K562 (cell line): ENCODE measurements around the gene POLR2J. TPM values are rescaled to one million over a fixed set of nuclear protein-coding genes. Genes with fewer than 3 reads are reported as not detected.

Source experiments
- BHLHE40 ChIP-seq: IDR thresholded peaks from 2 replicates; pipeline ENCODE4 v1.6.1; 2011; ENCODE audit warnings: low read length, improper control_type of control experiment
- CCAR2 ChIP-seq: fragments of 200-400 bp; formaldehyde crosslinking; IDR thresholded peaks from 2 replicates; pipeline ENCODE4 v1.6.1; 2017; ENCODE audit warnings: mild to moderate bottlenecking, low read depth, low read length
- CHD1 ChIP-seq: fragments of 200-600 bp; sonication (generic); IDR thresholded peaks from one replicate; pipeline ENCODE4 v1.6.1; 2012; ENCODE audit warnings: mild to moderate bottlenecking, moderate library complexity, low read length, inconsistent platforms
- ETV6 ChIP-seq, 3 experiments: fragments of 150-350 bp in 1 of 3; sonication (generic) in 1 of 3; formaldehyde crosslinking in 1 of 3; IDR thresholded peaks; 2 replicates each; pipeline versions ENCODE4 v1.6.1 to v1.8.0; 2014 to 2022; ENCODE audit warnings: borderline replicate concordance in 2 of 3, low read depth in 2 of 3, antibody characterized with exemption in 1 of 3, low read length in 1 of 3, mild to moderate bottlenecking in 1 of 3, missing genetic modification reagents in 1 of 3
- FOXA1 ChIP-seq: fragments of 450-650 bp; IDR thresholded peaks from 2 replicates; pipeline ENCODE4 v1.6.1; 2016; ENCODE audit warnings: mild to moderate bottlenecking, borderline replicate concordance
- HNRNPUL1 ChIP-seq: fragments of 200-400 bp; formaldehyde crosslinking; IDR thresholded peaks from 2 replicates; pipeline ENCODE4 v1.6.1; 2017; ENCODE audit warnings: low read length
- KAT2B ChIP-seq: IDR thresholded peaks from one replicate; pipeline ENCODE4 v1.6.1; 2012; ENCODE audit warnings: low read depth, mild to moderate bottlenecking, control low read depth, inconsistent platforms, low read length, moderate library complexity
- KDM4B ChIP-seq, 2 experiments: fragments of 450-650 bp in 1 of 2; sonication (generic) in 1 of 2; IDR thresholded peaks; 2 replicates each; pipeline ENCODE4 v1.6.1; 2016 to 2017; ENCODE audit warnings: borderline replicate concordance in 2 of 2, antibody characterized with exemption in 1 of 2, low read depth in 1 of 2, mild to moderate bottlenecking in 1 of 2
- SMARCE1 ChIP-seq: fragments of 450-650 bp; IDR thresholded peaks from 2 replicates; pipeline ENCODE4 v1.7.1; 2016; ENCODE audit warnings: mild to moderate bottlenecking
- TAF9B ChIP-seq: fragments of 450-650 bp; IDR thresholded peaks from 2 replicates; pipeline ENCODE4 v1.6.1; 2018; ENCODE audit warnings: mild to moderate bottlenecking; ENCODE audit not compliant: partially characterized antibody
- ZNF143 ChIP-seq: sonication (generic); formaldehyde crosslinking; IDR thresholded peaks from 2 replicates; pipeline ENCODE4 v1.9.0; 2022; ENCODE audit warnings: mild to moderate bottlenecking, missing genetic modification reagents
- ZNF197 ChIP-seq: fragments of 200-800 bp; sonication (Bioruptor generic); IDR thresholded peaks from 2 replicates; pipeline ENCODE4 v1.6.1; 2016; ENCODE audit warnings: low read depth, missing genetic modification characterization, missing compliant biosample characterization
- ZNF282 ChIP-seq: sonication (generic); formaldehyde crosslinking; IDR thresholded peaks from 2 replicates; pipeline ENCODE4 v1.8.1; 2023; ENCODE audit warnings: missing genetic modification reagents
- polyA plus RNA-seq, 8 experiments: library from polyadenylated mRNA; depleted of rRNA in 4 of 8; stranded (reverse) in 5 of 8; unstranded in 3 of 8; fragments of >200 nt; fragmentation: Nextera tagmentation in 2 of 8; fragmentation: Illumina TruSeq in 1 of 8; extraction: Ambion mirVana in 2 of 8; extraction: Trizol in 1 of 8; gene quantifications; 2 replicates each; pipeline versions ENCODE4 v1.2.1 to v1.2.3, GENCODE V29; 2011 to 2014; ENCODE audit warnings: inconsistent platforms in 1 of 8, missing spikeins in 1 of 8
- total RNA-seq, 7 experiments: library from RNA; depleted of rRNA in 6 of 7; stranded (reverse); fragments of >200 nt in 6 of 7; fragmentation: Illumina TruSeq in 2 of 7; extraction: Trizol in 2 of 7; gene quantifications; 2 replicates each; pipeline versions ENCODE4 v1.2.1 to v1.2.3, GENCODE V29; 2011 to 2021; ENCODE audit warnings: low replicate concordance in 1 of 7
- TF ChIP-seq, protein P1 (sequence below): fragments of 250-450 bp; sonication (Bioruptor Pico); IDR thresholded peaks from 2 replicates; pipeline ENCODE4 v1.4.0; 2020

Gene POLR2J
- total and polyA plus RNA-seq, 9 of the 15 experiments (the other 6 are each of a cell fraction or from before 2014, with no cell fraction given) = 32.3 to 220 (median 113) TPM

DNA sequence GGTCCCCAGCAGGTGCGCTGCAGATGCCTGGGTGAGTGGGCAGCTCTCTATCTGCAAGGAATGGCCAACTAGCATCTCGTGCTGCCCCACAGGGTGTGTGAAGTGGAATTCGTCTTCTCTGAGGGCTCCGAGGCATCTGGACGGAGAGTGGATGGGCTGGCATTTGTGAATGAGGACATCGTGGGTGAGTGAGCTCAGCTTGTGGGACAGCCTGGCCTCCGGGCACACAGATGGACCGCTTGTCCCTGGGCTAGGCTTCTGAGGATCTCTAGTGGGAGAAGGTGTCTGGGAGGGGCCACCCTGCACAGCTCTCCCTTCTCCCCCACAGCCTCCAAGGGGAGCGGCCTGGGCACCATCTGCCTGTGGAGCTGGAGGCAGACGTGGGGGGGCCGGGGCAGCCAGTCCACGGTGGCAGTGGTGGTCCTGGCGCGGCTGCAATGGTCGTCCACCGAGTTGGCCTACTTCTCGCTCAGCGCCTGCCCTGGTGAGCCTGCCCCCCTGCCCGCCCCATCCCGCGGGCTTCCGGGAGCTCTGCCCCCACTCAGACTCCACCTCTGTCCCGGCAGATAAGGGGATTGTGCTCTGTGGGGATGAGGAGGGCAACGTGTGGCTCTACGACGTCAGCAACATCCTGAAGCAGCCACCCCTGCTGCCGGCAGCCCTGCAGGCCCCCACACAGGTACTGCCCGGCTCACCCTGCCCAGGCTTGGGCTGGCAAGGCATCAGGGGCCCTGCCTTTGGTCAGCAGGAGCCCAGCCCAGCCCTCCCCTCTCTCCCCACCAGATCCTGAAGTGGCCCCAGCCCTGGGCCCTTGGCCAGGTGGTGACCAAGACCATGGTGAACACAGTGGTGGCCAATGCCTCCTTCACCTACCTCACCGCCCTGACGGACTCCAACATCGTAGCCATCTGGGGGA, 6.3 kb downstream of the POLR2J start (continued):
- TF ChIP-seq FOXA1 (no peak), ZNF197 (CRISPR knock-in tag) (no peak), ZNF282 (CRISPR knock-in tag) (no peak), ZNF143 (CRISPR knock-in tag) (no peak), KAT2B (no peak), CCAR2 (no peak), ETV6 (IDR thresholded peaks at IDR 0.05; ENCODE audit: borderline replicate concordance in 1 of 2, low read depth in 2 of 2, low read length in 1 of 2) (no peak), ETV6 (CRISPR knock-in tag; IDR thresholded peaks at IDR 0.05; ENCODE audit: borderline replicate concordance) (no peak), SMARCE1 (no peak), BHLHE40 (no peak), CHD1 (no peak), KDM4B (IDR thresholded peaks at IDR 0.05; ENCODE audit: borderline replicate concordance in 2 of 2, low read depth in 1 of 2) (no peak), HNRNPUL1 (no peak), TAF9B (no peak)
- TF ChIP-seq, protein P1, sequence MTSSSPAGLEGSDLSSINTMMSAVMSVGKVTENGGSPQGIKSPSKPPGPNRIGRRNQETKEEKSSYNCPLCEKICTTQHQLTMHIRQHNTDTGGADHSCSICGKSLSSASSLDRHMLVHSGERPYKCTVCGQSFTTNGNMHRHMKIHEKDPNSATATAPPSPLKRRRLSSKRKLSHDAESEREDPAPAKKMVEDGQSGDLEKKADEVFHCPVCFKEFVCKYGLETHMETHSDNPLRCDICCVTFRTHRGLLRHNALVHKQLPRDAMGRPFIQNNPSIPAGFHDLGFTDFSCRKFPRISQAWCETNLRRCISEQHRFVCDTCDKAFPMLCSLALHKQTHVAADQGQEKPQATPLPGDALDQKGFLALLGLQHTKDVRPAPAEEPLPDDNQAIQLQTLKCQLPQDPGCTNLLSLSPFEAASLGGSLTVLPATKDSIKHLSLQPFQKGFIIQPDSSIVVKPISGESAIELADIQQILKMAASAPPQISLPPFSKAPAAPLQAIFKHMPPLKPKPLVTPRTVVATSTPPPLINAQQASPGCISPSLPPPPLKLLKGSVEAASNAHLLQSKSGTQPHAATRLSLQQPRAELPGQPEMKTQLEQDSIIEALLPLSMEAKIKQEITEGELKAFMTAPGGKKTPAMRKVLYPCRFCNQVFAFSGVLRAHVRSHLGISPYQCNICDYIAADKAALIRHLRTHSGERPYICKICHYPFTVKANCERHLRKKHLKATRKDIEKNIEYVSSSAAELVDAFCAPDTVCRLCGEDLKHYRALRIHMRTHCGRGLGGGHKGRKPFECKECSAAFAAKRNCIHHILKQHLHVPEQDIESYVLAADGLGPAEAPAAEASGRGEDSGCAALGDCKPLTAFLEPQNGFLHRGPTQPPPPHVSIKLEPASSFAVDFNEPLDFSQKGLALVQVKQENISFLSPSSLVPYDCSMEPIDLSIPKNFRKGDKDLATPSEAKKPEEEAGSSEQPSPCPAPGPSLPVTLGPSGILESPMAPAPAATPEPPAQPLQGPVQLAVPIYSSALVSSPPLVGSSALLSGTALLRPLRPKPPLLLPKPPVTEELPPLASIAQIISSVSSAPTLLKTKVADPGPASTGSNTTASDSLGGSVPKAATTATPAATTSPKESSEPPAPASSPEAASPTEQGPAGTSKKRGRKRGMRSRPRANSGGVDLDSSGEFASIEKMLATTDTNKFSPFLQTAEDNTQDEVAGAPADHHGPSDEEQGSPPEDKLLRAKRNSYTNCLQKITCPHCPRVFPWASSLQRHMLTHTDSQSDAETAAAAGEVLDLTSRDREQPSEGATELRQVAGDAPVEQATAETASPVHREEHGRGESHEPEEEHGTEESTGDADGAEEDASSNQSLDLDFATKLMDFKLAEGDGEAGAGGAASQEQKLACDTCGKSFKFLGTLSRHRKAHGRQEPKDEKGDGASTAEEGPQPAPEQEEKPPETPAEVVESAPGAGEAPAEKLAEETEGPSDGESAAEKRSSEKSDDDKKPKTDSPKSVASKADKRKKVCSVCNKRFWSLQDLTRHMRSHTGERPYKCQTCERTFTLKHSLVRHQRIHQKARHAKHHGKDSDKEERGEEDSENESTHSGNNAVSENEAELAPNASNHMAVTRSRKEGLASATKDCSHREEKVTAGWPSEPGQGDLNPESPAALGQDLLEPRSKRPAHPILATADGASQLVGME (CRISPR knock-in tag) = no peak
